Mononuclear cell (primary cell): Measurements from ENCODE around the gene TTC19. TPM values are rescaled to one million over a fixed set of nuclear protein-coding genes. Genes with fewer than 3 reads are reported as not detected.
"Not testable (repeated sequence)": the region's sequence is repeated elsewhere in the genome, so short reads cannot be mapped to it uniquely, and the experiment has no call there.

Experiments
- H3K27me3 ChIP-seq: 2 replicates; pipeline ENCODE4 v1.6.0; 2011; ENCODE audit warnings: low read length, control low read depth; ENCODE audit not compliant: insufficient read depth
- H3K4me1 ChIP-seq: 2 replicates; pipeline ENCODE4 v1.5.1; 2011; ENCODE audit warnings: mild to moderate bottlenecking, low read length, control low read depth; ENCODE audit not compliant: insufficient read depth
- H3K4me3 ChIP-seq: 2 replicates; pipeline ENCODE4 v1.5.1; 2011; ENCODE audit warnings: mild to moderate bottlenecking, low read length, moderate library complexity
- H3K9me3 ChIP-seq: 2 replicates; pipeline ENCODE4 v1.5.1; 2011; ENCODE audit warnings: low read depth, mild to moderate bottlenecking, control low read depth, low read length
- total RNA-seq: library from RNA; depleted of rRNA; stranded (reverse); fragments of >200 nt; gene quantifications from one replicate; pipeline ENCODE4 v1.2.3, GENCODE V29; 2012

The TTC19 gene
- total RNA-seq, 1 donor, result 47.1 TPM

- peaks cover 35% of the 10 kb centered on the region for H3K4me1 ChIP-seq
- no peaks in the 10 kb centered on the region for H3K9me3 ChIP-seq
- no peak overlapping the region for H3K4me3 ChIP-seq
- no peaks in the 10 kb centered on the region for H3K27me3 ChIP-seq
Observed at GRCh38 chr17:15967706-15968399, 31.8 kb upstream of the TTC19 start.

- H3K4me1 ChIP-seq, result peaks cover 35% of the 10 kb centered on the region
- H3K4me3 ChIP-seq, result no peak overlapping the region
- no peaks in the 10 kb centered on the region for H3K27me3 ChIP-seq
- H3K9me3 ChIP-seq, result no peaks in the 10 kb centered on the region
Observed at GRCh38 chr17:15969463-15969862, 30.2 kb upstream of the TTC19 start.

GRCh38 chr17:15970500-15970899 is 29.1 kb upstream of the TTC19 start:
- peaks cover 31% of the 10 kb centered on the region for H3K4me1 ChIP-seq
- no peaks in the 10 kb centered on the region for H3K9me3 ChIP-seq
- no peaks in the 10 kb centered on the region for H3K27me3 ChIP-seq
- no peak overlapping the region for H3K4me3 ChIP-seq

GRCh38 chr17:15971098-15971678 is 28.4 kb upstream of the TTC19 start:
- peaks cover 25% of the 10 kb centered on the region for H3K4me1 ChIP-seq
- no peak overlapping the region for H3K4me3 ChIP-seq
- no peaks in the 10 kb centered on the region for H3K27me3 ChIP-seq
- no peaks in the 10 kb centered on the region for H3K9me3 ChIP-seq

- Histone ChIP-seq H3K27me3 (no peaks in the 10 kb centered on the region), H3K4me1 (peaks cover 18% of the 10 kb centered on the region), H3K9me3 (no peaks in the 10 kb centered on the region), H3K4me3 (no peak overlapping the region)
Observed at GRCh38 chr17:15971882-15972281, 27.7 kb upstream of the TTC19 start.

GRCh38 chr17:15972497-15972951 is 27.1 kb upstream of the TTC19 start:
- Histone ChIP-seq H3K4me1 (peaks cover 12% of the 10 kb centered on the region), H3K27me3 (no peaks in the 10 kb centered on the region), H3K4me3 (no peak overlapping the region), H3K9me3 (no peaks in the 10 kb centered on the region)

- no peak overlapping the region for H3K4me3 ChIP-seq
- no peaks in the 10 kb centered on the region for H3K27me3 ChIP-seq
- H3K4me1 ChIP-seq, result peaks cover 9% of the 10 kb centered on the region
- no peaks in the 10 kb centered on the region for H3K9me3 ChIP-seq
Observed at GRCh38 chr17:15973016-15973415, 26.6 kb upstream of the TTC19 start.

GRCh38 chr17:15973834-15974233 is 25.8 kb upstream of the TTC19 start:
- H3K27me3 ChIP-seq, result no peaks in the 10 kb centered on the region

GRCh38 chr17:15977894-15978293 is 21.7 kb upstream of the TTC19 start:
- Histone ChIP-seq H3K4me1 (peaks cover 22% of the 10 kb centered on the region), H3K9me3 (no peaks in the 10 kb centered on the region), H3K27me3 (no peaks in the 10 kb centered on the region), H3K4me3 (no peak overlapping the region)

More at GRCh38 chr17:15973834-15974233, 25.8 kb upstream of the TTC19 start:
- Histone ChIP-seq H3K4me1 (peaks cover 9% of the 10 kb centered on the region), H3K9me3 (no peaks in the 10 kb centered on the region), H3K4me3 (no peak overlapping the region)

GRCh38 chr17:15978606-15979005 is 21.0 kb upstream of the TTC19 start:
- Histone ChIP-seq H3K9me3 (no peaks in the 10 kb centered on the region), H3K4me3 (no peak overlapping the region), H3K27me3 (no peaks in the 10 kb centered on the region), H3K4me1 (peaks cover 22% of the 10 kb centered on the region)

- H3K9me3 ChIP-seq, H3K27me3 ChIP-seq, H3K4me3 ChIP-seq: not testable (repeated sequence)
- peaks cover 22% of the 10 kb centered on the region for H3K4me1 ChIP-seq
Observed at GRCh38 chr17:15979013-15979412, 20.6 kb upstream of the TTC19 start.

GRCh38 chr17:15981208-15981607 is 18.4 kb upstream of the TTC19 start:
- no peaks in the 10 kb centered on the region for H3K27me3 ChIP-seq
- no peaks in the 10 kb centered on the region for H3K9me3 ChIP-seq
- peaks cover 22% of the 10 kb centered on the region for H3K4me1 ChIP-seq
- H3K4me3 ChIP-seq, result no peak overlapping the region

- Histone ChIP-seq H3K4me1 (peaks cover 22% of the 10 kb centered on the region), H3K4me3 (no peak overlapping the region), H3K9me3 (no peaks in the 10 kb centered on the region), H3K27me3 (no peaks in the 10 kb centered on the region)
Observed at GRCh38 chr17:15981646-15982580, 17.7 kb upstream of the TTC19 start.

- Histone ChIP-seq H3K27me3 (no peaks in the 10 kb centered on the region), H3K4me1 (peaks cover 48% of the 10 kb centered on the region), H3K4me3 (no peak overlapping the region), H3K9me3 (no peaks in the 10 kb centered on the region)
Observed at GRCh38 chr17:15996322-15996721, 3.3 kb upstream of the TTC19 start.

- H3K9me3 ChIP-seq, result no peaks in the 10 kb centered on the region
- H3K27me3 ChIP-seq, result no peaks in the 10 kb centered on the region
- H3K4me3 ChIP-seq, result no peak overlapping the region
- H3K4me1 ChIP-seq, result peaks cover 51% of the 10 kb centered on the region
Observed at GRCh38 chr17:15998031-15998562, 1.5 kb upstream of the TTC19 start.
